ENCODE results near the gene BCAS3.

GRCh38 chr17:61325382-61326073, 647.9 kb downstream of the BCAS3 start:
- no peak for TF ChIP-seq CTCF (IDR thresholded peaks at IDR 0.05)
- no peak for TF ChIP-seq EZH2 (IDR thresholded peaks at IDR 0.05; ENCODE audit: borderline replicate concordance, insufficient read depth, low read depth, low read length, poor library complexity, severe bottlenecking)
